Measurements from ENCODE around the gene ASPN.

The ASPN gene

DNA sequence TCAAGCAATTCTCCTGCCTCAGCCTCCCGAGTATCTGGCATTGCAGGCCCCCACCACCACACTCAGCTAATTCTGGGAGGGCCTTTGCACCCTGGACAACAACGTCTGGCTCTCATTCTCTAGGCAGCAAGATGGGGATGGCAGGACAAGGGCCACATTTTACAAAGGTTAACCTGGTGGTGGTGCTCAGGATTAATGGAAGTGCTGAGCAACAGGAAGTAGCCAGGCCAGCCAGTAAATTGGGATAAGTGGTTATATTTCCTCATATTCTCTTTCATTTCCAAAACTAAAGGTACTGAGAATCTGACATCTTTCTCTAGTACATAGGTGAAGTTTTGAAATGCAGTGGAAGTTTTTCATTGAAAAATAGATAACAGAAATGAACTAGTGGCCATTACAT is 24.7 kb upstream of the ASPN start:
- TF ChIP-seq, protein P1, sequence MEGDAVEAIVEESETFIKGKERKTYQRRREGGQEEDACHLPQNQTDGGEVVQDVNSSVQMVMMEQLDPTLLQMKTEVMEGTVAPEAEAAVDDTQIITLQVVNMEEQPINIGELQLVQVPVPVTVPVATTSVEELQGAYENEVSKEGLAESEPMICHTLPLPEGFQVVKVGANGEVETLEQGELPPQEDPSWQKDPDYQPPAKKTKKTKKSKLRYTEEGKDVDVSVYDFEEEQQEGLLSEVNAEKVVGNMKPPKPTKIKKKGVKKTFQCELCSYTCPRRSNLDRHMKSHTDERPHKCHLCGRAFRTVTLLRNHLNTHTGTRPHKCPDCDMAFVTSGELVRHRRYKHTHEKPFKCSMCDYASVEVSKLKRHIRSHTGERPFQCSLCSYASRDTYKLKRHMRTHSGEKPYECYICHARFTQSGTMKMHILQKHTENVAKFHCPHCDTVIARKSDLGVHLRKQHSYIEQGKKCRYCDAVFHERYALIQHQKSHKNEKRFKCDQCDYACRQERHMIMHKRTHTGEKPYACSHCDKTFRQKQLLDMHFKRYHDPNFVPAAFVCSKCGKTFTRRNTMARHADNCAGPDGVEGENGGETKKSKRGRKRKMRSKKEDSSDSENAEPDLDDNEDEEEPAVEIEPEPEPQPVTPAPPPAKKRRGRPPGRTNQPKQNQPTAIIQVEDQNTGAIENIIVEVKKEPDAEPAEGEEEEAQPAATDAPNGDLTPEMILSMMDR (IDR thresholded peaks at IDR 0.05; ENCODE audit: low read depth, low read length): no peak
- DNase-seq (ENCODE audit: low read depth in 2 of 2): peak; percentile 21 to 22
- no peak overlapping the region for H3K4me3 ChIP-seq (replicated peaks in 1 of 2; ENCODE audit: low read depth in 2 of 2, low read length in 2 of 2)

- H3K4me3 ChIP-seq (replicated peaks in 1 of 2; ENCODE audit: low read depth in 2 of 2, low read length in 2 of 2): peak overlapping the region in 1 of 2 donors; percentile 31
- TF ChIP-seq, protein P1 (IDR thresholded peaks at IDR 0.05; ENCODE audit: low read depth, low read length): no peak
- peak; percentile 94 to 95 for DNase-seq (ENCODE audit: low read depth in 2 of 2)
Observed at GRCh38 chr9:92506184-92506857, 24.0 kb upstream of the ASPN start.

- peak in 1 of 2 donors; percentile 49 for DNase-seq (ENCODE audit: low read depth in 2 of 2)
Observed at GRCh38 chr9:92504881-92505280, 22.6 kb upstream of the ASPN start.

GRCh38 chr9:92503156-92503555 is 20.9 kb upstream of the ASPN start:
- TF ChIP-seq, protein P1 (IDR thresholded peaks at IDR 0.05; ENCODE audit: low read depth, low read length): no peak
- no peak overlapping the region for H3K4me3 ChIP-seq (replicated peaks in 1 of 2; ENCODE audit: low read depth in 2 of 2, low read length in 2 of 2)
- no peak for DNase-seq (ENCODE audit: low read depth in 2 of 2)

More at GRCh38 chr9:92504881-92505280, 22.6 kb upstream of the ASPN start:
- TF ChIP-seq, protein P1 (IDR thresholded peaks at IDR 0.05; ENCODE audit: low read depth, low read length): no peak
- no peak overlapping the region for H3K4me3 ChIP-seq (replicated peaks in 1 of 2; ENCODE audit: low read depth in 2 of 2, low read length in 2 of 2)

DNA sequence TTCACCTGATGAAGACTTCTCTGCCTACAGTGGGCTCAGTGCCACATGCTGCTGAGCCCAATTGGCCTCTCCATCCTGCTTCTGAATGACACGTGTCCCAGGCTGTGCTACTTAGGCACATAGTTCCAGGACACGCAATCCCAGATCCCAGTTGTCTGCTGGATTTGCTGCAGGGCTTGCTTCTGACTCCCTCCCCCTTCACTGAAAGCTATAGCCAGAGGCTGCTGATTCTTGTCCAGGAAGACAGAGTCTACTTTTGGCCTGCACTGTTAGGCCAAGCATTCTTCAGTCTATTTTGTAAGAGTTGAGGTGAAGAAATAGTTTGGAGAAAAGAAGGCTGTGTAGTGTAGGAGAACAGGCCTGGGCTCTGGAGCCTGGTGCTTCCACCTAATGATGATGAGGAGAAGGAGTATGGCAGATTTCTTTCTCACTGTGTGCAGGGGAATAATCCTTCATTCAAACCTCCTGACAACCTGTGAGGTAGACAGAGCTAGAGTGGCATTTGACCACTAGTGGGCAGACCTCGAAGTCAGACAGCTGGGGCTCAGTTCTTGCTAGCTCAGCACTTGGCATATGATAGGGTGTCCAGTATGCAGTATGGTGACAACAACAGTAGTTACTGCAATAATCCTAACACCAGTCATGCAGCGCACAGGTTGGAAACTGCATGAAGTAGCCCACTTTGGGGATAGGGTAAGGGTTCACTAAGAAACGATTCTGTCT is 19.5 kb upstream of the ASPN start:
- no peak overlapping the region for H3K4me3 ChIP-seq (replicated peaks in 1 of 2; ENCODE audit: low read depth in 2 of 2, low read length in 2 of 2)
- TF ChIP-seq, protein P1 (IDR thresholded peaks at IDR 0.05; ENCODE audit: low read depth, low read length): peak; percentile 66
- DNase-seq (ENCODE audit: low read depth in 2 of 2): peak; percentile 55 to 75

GRCh38 chr9:92500725-92501124 is 18.4 kb upstream of the ASPN start:
- TF ChIP-seq, protein P1 (IDR thresholded peaks at IDR 0.05; ENCODE audit: low read depth, low read length): no peak
- DNase-seq (ENCODE audit: low read depth in 2 of 2): no peak

More at GRCh38 chr9:92500725-92501124, 18.4 kb upstream of the ASPN start:
- H3K4me3 ChIP-seq (replicated peaks in 1 of 2; ENCODE audit: low read depth in 2 of 2, low read length in 2 of 2): no peak overlapping the region
